Endothelial cell (in vitro differentiated cells): ENCODE results near the gene TRPM1. TPM values are rescaled to one million over a fixed set of nuclear protein-coding genes. Genes with fewer than 3 reads are reported as not detected.

Source experiments
- DNase-seq: peaks from one replicate; pipeline ENCODE4 v3.0.0; 2021; ENCODE audit warnings: low spot score
- H3K27ac Mint-ChIP-seq: one replicate; pipeline ENCODE4 v1.8.0; 2021; ENCODE audit warnings: mixed read lengths, inconsistent platforms; ENCODE audit not compliant: unreplicated experiment
- H3K27me3 Mint-ChIP-seq: one replicate; pipeline ENCODE4 v1.8.0; 2021; ENCODE audit warnings: mild to moderate bottlenecking, moderate library complexity, mixed read lengths, inconsistent platforms; ENCODE audit not compliant: unreplicated experiment
- H3K36me3 Mint-ChIP-seq: one replicate; pipeline ENCODE4 v1.8.0; 2021; ENCODE audit warnings: mild to moderate bottlenecking, low read depth, mixed read lengths, inconsistent platforms; ENCODE audit not compliant: unreplicated experiment
- H3K4me1 Mint-ChIP-seq: one replicate; pipeline ENCODE4 v1.8.0; 2021; ENCODE audit warnings: mild to moderate bottlenecking, mixed read lengths, inconsistent platforms; ENCODE audit not compliant: unreplicated experiment
- H3K4me3 Mint-ChIP-seq: one replicate; pipeline ENCODE4 v1.8.0; 2021; ENCODE audit warnings: mild to moderate bottlenecking, mixed read lengths, inconsistent platforms; ENCODE audit not compliant: unreplicated experiment
- H3K9me3 Mint-ChIP-seq: one replicate; pipeline ENCODE4 v1.8.0; 2021; ENCODE audit warnings: mixed read lengths, inconsistent platforms; ENCODE audit not compliant: unreplicated experiment
- CTCF ChIP-seq: fragments of 200-600 bp; sonication (generic); IDR thresholded peaks from one replicate; pipeline ENCODE4 v1.5.0; 2021; ENCODE audit warnings: antibody characterized with exemption; ENCODE audit not compliant: unreplicated experiment
- total RNA-seq: library from RNA; stranded (reverse); fragmentation: NEBNext Ultra II Directional; extraction: Animal tissue kit (Norgen Biotek cat#: 25700); gene quantifications from one replicate; pipeline ENCODE4 v1.2.1, GENCODE V29; 2021; ENCODE audit not compliant: unreplicated experiment

The TRPM1 gene
- total RNA-seq, 1 donor from 2014 or later = not detected

- peaks cover 8% of the 10 kb centered on the region for H3K36me3 Mint-ChIP-seq
- H3K9me3 Mint-ChIP-seq = no peaks in the 10 kb centered on the region
- H3K27ac Mint-ChIP-seq = no peak overlapping the region
- peaks cover 9% of the 10 kb centered on the region for H3K4me1 Mint-ChIP-seq
- peaks cover 5% of the 10 kb centered on the region for H3K27me3 Mint-ChIP-seq
- no peak for DNase-seq
- TF ChIP-seq CTCF = no peak
- no peak overlapping the region for H3K4me3 Mint-ChIP-seq
These were observed 138.9 kb downstream of the TRPM1 start for GRCh38 chr15:30962659-30963058.

- Mint-ChIP-seq H3K27ac (peak overlapping the region; percentile 17), H3K4me3 (no peak overlapping the region), H3K27me3 (peaks cover 5% of the 10 kb centered on the region), H3K36me3 (peaks cover 11% of the 10 kb centered on the region), H3K4me1 (peaks cover 9% of the 10 kb centered on the region), H3K9me3 (no peaks in the 10 kb centered on the region)
- DNase-seq = no peak
- TF ChIP-seq CTCF = no peak
These were observed 139.4 kb downstream of the TRPM1 start for GRCh38 chr15:30962079-30962478.

GRCh38 chr15:30958219-30958618 lies 143.3 kb downstream of the TRPM1 start:
- Mint-ChIP-seq H3K9me3 (no peaks in the 10 kb centered on the region), H3K27ac (no peak overlapping the region), H3K4me1 (peaks cover 9% of the 10 kb centered on the region), H3K36me3 (peaks cover 20% of the 10 kb centered on the region), H3K27me3 (peaks cover 5% of the 10 kb centered on the region), H3K4me3 (no peak overlapping the region)
- DNase-seq = no peak
- TF ChIP-seq CTCF = no peak

GRCh38 chr15:30956216-30957124 lies 145.1 kb downstream of the TRPM1 start:
- no peak for TF ChIP-seq CTCF
- no peak for DNase-seq
- Mint-ChIP-seq H3K4me1 (peaks cover 2% of the 10 kb centered on the region), H3K4me3 (no peak overlapping the region), H3K27ac (no peak overlapping the region), H3K36me3 (peaks cover 28% of the 10 kb centered on the region), H3K27me3 (peaks cover 6% of the 10 kb centered on the region), H3K9me3 (no peaks in the 10 kb centered on the region)

GRCh38 chr15:30954674-30955073 lies 146.9 kb downstream of the TRPM1 start:
- H3K9me3 Mint-ChIP-seq = no peaks in the 10 kb centered on the region
- no peak for DNase-seq
- H3K27me3 Mint-ChIP-seq = peaks cover 6% of the 10 kb centered on the region
- H3K4me3 Mint-ChIP-seq = no peak overlapping the region
- peaks cover 42% of the 10 kb centered on the region for H3K36me3 Mint-ChIP-seq
- no peaks in the 10 kb centered on the region for H3K4me1 Mint-ChIP-seq
- TF ChIP-seq CTCF = no peak
- no peak overlapping the region for H3K27ac Mint-ChIP-seq
